HepG2 (cell line): ENCODE measurements around the gene ZFAND3. TPM values are rescaled to one million over a fixed set of nuclear protein-coding genes. Genes with fewer than 3 reads are reported as not detected.
A peak's percentile ranks its signal among the peaks of the same experiment; 100 is the strongest.

ENCODE experiments used
- ARHGAP35 ChIP-seq: sonication (generic); formaldehyde crosslinking; IDR thresholded peaks from 2 replicates; pipeline ENCODE4 v1.9.0; 2022; ENCODE audit warnings: mild to moderate bottlenecking, inconsistent platforms, moderate library complexity, missing genetic modification reagents, borderline replicate concordance
- ATAD3A ChIP-seq: sonication (generic); formaldehyde crosslinking; IDR thresholded peaks from 2 replicates; pipeline ENCODE4 v1.4.0; 2020; ENCODE audit warnings: missing genetic modification reagents
- FOSL1 ChIP-seq: sonication (generic); formaldehyde crosslinking; IDR thresholded peaks from 2 replicates; pipeline ENCODE4 v1.9.0; 2021; ENCODE audit warnings: missing genetic modification reagents, borderline replicate concordance
- GATAD2A ChIP-seq: IDR thresholded peaks from 2 replicates; pipeline ENCODE4 v1.6.1; 2016
- GTF2F1 ChIP-seq: fragments of 150-350 bp; IDR thresholded peaks from 2 replicates; pipeline ENCODE4 v1.6.1; 2014; ENCODE audit warnings: low read length
- HNRNPL ChIP-seq: fragments of 200-400 bp; formaldehyde crosslinking; IDR thresholded peaks from 2 replicates; pipeline ENCODE4 v1.6.1; 2017; ENCODE audit warnings: mild to moderate bottlenecking, low read depth, low read length
- MLLT10 ChIP-seq: sonication (generic); formaldehyde crosslinking; IDR thresholded peaks from 2 replicates; pipeline ENCODE4 v1.4.0; 2020; ENCODE audit warnings: missing genetic modification reagents
- MXI1 ChIP-seq: IDR thresholded peaks from 3 replicates; pipeline ENCODE4 v1.6.1; 2012; ENCODE audit warnings: low read depth, low read length, inconsistent platforms, borderline replicate concordance
- NFE2L2 ChIP-seq: fragments of 150-350 bp; IDR thresholded peaks from 2 replicates; pipeline ENCODE4 v1.6.1; 2014; ENCODE audit warnings: low read length
- NKX3-1 ChIP-seq: sonication (generic); formaldehyde crosslinking; IDR thresholded peaks from 2 replicates; pipeline ENCODE4 v1.5.0; 2020; ENCODE audit warnings: missing genetic modification reagents
- NR2F1 ChIP-seq, 2 experiments: fragments of 450-650 bp in 1 of 2; formaldehyde crosslinking in 1 of 2; IDR thresholded peaks; 2 replicates each; pipeline versions ENCODE4 v1.5.0 to v1.6.1; 2016 to 2020; ENCODE audit warnings: mild to moderate bottlenecking in 1 of 2, missing compliant biosample characterization in 1 of 2, missing genetic modification reagents in 1 of 2, moderate library complexity in 1 of 2
- NR2F2 ChIP-seq: IDR thresholded peaks from 2 replicates; pipeline ENCODE4 v1.6.1; 2012; ENCODE audit warnings: low read depth, inconsistent platforms, borderline replicate concordance
- RBFOX2 ChIP-seq: fragments of 200-400 bp; formaldehyde crosslinking; IDR thresholded peaks from 2 replicates; pipeline ENCODE4 v1.6.1; 2017; ENCODE audit warnings: low read depth, mild to moderate bottlenecking, low read length
- SP1 ChIP-seq, 2 experiments: fragments of 450-650 bp in 1 of 2; sonication (generic) in 1 of 2; formaldehyde crosslinking in 1 of 2; IDR thresholded peaks; 2 replicates each; pipeline versions ENCODE4 v1.4.0 to v1.6.1; 2016 to 2020; ENCODE audit warnings: missing genetic modification reagents in 1 of 2
- TAF15 ChIP-seq: fragments of 200-400 bp; formaldehyde crosslinking; IDR thresholded peaks from one replicate; pipeline ENCODE4 v1.6.1; 2018; ENCODE audit warnings: mild to moderate bottlenecking, low read depth, low read length; ENCODE audit not compliant: poor library complexity, severe bottlenecking
- TBP ChIP-seq: sonication (generic); formaldehyde crosslinking; IDR thresholded peaks from 2 replicates; pipeline ENCODE4 v1.5.0; 2020; ENCODE audit warnings: missing genetic modification reagents
- TP53 ChIP-seq: sonication (generic); formaldehyde crosslinking; conservative IDR thresholded peaks from 2 replicates; pipeline ENCODE4 v1.4.0; 2020; ENCODE audit warnings: missing genetic modification reagents
- ZKSCAN8 ChIP-seq: IDR thresholded peaks from 2 replicates; pipeline ENCODE4 v1.6.1; 2016; ENCODE audit warnings: borderline replicate concordance, missing genetic modification reagents, missing compliant biosample characterization
- ZNF12 ChIP-seq: sonication (generic); formaldehyde crosslinking; IDR thresholded peaks from 2 replicates; pipeline ENCODE4 v1.5.0; 2020; ENCODE audit warnings: missing genetic modification reagents
- ZNF121 ChIP-seq: sonication (generic); formaldehyde crosslinking; IDR thresholded peaks from 2 replicates; pipeline ENCODE4 v1.5.0; 2020; ENCODE audit warnings: mild to moderate bottlenecking, missing genetic modification reagents
- ZNF713 ChIP-seq: sonication (generic); formaldehyde crosslinking; IDR thresholded peaks from 2 replicates; pipeline ENCODE4 v1.4.0; 2020; ENCODE audit warnings: mild to moderate bottlenecking, missing genetic modification reagents
- ZNF883 ChIP-seq: sonication (generic); formaldehyde crosslinking; IDR thresholded peaks from 2 replicates; pipeline ENCODE4 v1.5.1; 2020; ENCODE audit warnings: mild to moderate bottlenecking, missing genetic modification reagents; ENCODE audit errors: not compliant biosample characterization
- ZNF891 ChIP-seq: sonication (generic); formaldehyde crosslinking; IDR thresholded peaks from 2 replicates; pipeline ENCODE4 v1.5.0; 2020; ENCODE audit warnings: mild to moderate bottlenecking, missing genetic modification reagents
- ZSCAN30 ChIP-seq: sonication (generic); formaldehyde crosslinking; IDR thresholded peaks from 2 replicates; pipeline ENCODE4 v1.5.0; 2020; ENCODE audit warnings: mild to moderate bottlenecking, missing genetic modification reagents
- polyA plus RNA-seq, 8 experiments: library from polyadenylated mRNA; depleted of rRNA in 3 of 8; stranded (reverse) in 7 of 8; unstranded in 1 of 8; fragments of >200 nt; fragmentation: Illumina TruSeq in 4 of 8; extraction: Trizol in 4 of 8; gene quantifications; 2 replicates each; pipeline versions ENCODE4 v1.2.1 to v1.2.3, GENCODE V29; 2011 to 2016; ENCODE audit warnings: low read depth in 4 of 8, missing spikeins in 1 of 8, mixed read lengths in 1 of 8; ENCODE audit not compliant: insufficient read depth in 1 of 8
- total RNA-seq, 5 experiments: library from RNA; depleted of rRNA; stranded (reverse); fragments of >200 nt; fragmentation: Illumina TruSeq; extraction: Trizol; gene quantifications; 2 replicates each; pipeline ENCODE4 v1.2.3, GENCODE V29; 2016; ENCODE audit warnings: low read depth in 1 of 5
- TF ChIP-seq, protein P1 (sequence below): sonication (generic); formaldehyde crosslinking; IDR thresholded peaks from 2 replicates; pipeline ENCODE4 v1.9.0; 2021; ENCODE audit warnings: missing genetic modification reagents, mild to moderate bottlenecking, borderline replicate concordance
- TF ChIP-seq, protein P2 (sequence below): sonication (generic); formaldehyde crosslinking; IDR thresholded peaks from 2 replicates; pipeline ENCODE4 v1.8.0; 2022; ENCODE audit warnings: low read depth, missing genetic modification reagents
- TF ChIP-seq, protein P3 (sequence below): sonication (generic); formaldehyde crosslinking; IDR thresholded peaks from 2 replicates; pipeline ENCODE4 v1.5.0; 2020; ENCODE audit warnings: missing genetic modification reagents

The ZFAND3 gene
- total and polyA plus RNA-seq, 2 of the 13 experiments (the other 11 are each of a cell fraction or from before 2014, with no cell fraction given) = 16.4 to 17.1 TPM

DNA sequence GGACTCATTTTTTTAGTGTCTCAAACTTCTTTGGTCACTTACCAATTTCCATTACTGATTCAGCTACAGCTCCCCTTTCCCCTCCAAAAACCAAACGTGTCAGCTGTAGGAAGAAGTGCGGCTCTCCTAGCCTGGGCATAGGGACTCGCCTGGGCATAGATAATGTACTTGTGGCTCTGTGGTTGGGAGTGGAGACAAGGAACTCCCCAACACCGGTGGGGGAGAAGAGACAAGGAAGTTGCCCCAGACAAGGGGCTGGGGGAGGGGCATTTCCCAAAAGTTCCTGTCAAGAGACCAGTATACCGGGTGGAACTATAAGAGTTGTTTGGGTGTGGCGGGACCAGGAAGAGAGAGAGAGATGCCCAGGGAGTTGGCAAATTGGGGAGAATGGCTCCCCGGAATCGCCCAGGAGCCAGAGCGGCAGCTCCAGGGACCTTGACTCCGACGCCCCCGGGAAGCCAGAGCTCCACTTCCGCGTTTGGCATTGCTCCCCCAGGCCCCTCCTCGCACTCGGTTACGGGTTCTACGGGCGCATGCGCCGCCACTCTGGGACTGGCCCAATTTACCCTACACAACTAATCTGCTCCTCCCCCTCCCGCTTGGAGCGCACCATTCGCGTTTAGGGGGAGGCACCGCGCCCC lies 871 bp upstream of the ZFAND3 start (continued):
- TF ChIP-seq, protein P1, sequence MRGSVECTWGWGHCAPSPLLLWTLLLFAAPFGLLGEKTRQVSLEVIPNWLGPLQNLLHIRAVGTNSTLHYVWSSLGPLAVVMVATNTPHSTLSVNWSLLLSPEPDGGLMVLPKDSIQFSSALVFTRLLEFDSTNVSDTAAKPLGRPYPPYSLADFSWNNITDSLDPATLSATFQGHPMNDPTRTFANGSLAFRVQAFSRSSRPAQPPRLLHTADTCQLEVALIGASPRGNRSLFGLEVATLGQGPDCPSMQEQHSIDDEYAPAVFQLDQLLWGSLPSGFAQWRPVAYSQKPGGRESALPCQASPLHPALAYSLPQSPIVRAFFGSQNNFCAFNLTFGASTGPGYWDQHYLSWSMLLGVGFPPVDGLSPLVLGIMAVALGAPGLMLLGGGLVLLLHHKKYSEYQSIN = no peak
- TF ChIP-seq, protein P2, sequence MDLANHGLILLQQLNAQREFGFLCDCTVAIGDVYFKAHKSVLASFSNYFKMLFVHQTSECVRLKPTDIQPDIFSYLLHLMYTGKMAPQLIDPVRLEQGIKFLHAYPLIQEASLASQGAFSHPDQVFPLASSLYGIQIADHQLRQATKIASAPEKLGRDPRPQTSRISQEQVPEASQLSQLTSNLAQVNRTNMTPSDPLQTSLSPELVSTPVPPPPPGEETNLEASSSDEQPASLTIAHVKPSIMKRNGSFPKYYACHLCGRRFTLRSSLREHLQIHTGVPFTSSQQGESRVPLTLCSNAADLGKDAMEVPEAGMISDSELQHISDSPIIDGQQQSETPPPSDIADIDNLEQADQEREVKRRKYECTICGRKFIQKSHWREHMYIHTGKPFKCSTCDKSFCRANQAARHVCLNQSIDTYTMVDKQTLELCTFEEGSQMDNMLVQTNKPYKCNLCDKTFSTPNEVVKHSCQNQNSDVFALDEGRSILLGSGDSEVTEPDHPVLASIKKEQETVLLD = no peak
- TF ChIP-seq ZNF891 (CRISPR knock-in tag) (0 out of 2 replicates have a peak, but pooled peaks have one; percentile 50), ATAD3A (CRISPR knock-in tag) (no peak), ZNF713 (CRISPR knock-in tag) (no peak), ZNF883 (CRISPR knock-in tag) (peak; percentile 10), MLLT10 (no peak), NKX3-1 (CRISPR knock-in tag) (peak; percentile 91; the same call in 1 of the 2 replicates), ARHGAP35 (CRISPR knock-in tag) (no peak), ZSCAN30 (no peak), NFE2L2 (no peak), TBP (CRISPR knock-in tag) (0 out of 2 replicates have a peak, but pooled peaks have one; percentile 48), TAF15 (no peak), ZKSCAN8 (CRISPR knock-in tag) (no peak), NR2F1 (CRISPR knock-in tag; IDR thresholded peaks at IDR 0.05) (peak in 1 of 2 experiments; percentile 16; a peak in 1 of 4 replicates), HNRNPL (peak; percentile 76), ZNF12 (CRISPR knock-in tag) (0 out of 2 replicates have a peak, but pooled peaks have one; percentile 4), SP1 (IDR thresholded peaks at IDR 0.05) (no peak), SP1 (CRISPR knock-in tag; IDR thresholded peaks at IDR 0.05) (no peak), MXI1 (peak; percentile 30; the same call in 1 of the 3 replicates), FOSL1 (CRISPR knock-in tag) (no peak), RBFOX2 (no peak), GTF2F1 (peak; percentile 6; the same call in 1 of the 2 replicates), GATAD2A (CRISPR knock-in tag) (0 out of 2 replicates have a peak, but pooled peaks have one; percentile 12), TP53 (CRISPR knock-in tag) (peak; percentile 26; the same call in 1 of the 2 replicates), NR2F2 (no peak), ZNF121 (CRISPR knock-in tag) (peak; percentile 87; the same call in 1 of the 2 replicates)
- TF ChIP-seq, protein P3, sequence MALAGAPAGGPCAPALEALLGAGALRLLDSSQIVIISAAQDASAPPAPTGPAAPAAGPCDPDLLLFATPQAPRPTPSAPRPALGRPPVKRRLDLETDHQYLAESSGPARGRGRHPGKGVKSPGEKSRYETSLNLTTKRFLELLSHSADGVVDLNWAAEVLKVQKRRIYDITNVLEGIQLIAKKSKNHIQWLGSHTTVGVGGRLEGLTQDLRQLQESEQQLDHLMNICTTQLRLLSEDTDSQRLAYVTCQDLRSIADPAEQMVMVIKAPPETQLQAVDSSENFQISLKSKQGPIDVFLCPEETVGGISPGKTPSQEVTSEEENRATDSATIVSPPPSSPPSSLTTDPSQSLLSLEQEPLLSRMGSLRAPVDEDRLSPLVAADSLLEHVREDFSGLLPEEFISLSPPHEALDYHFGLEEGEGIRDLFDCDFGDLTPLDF (CRISPR knock-in tag) = no peak
